Measurements from ENCODE around the gene LYG2.
"Not testable (repeated sequence)": the region's sequence is repeated elsewhere in the genome, so short reads cannot be mapped to it uniquely, and the experiment has no call there.

LYG2 gene, protein sequence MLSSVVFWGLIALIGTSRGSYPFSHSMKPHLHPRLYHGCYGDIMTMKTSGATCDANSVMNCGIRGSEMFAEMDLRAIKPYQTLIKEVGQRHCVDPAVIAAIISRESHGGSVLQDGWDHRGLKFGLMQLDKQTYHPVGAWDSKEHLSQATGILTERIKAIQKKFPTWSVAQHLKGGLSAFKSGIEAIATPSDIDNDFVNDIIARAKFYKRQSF

GRCh38 chr2:99255491-99256318 is at the start of gene LYG2:
Gene LYG2 (minus strand): TSS chr2:99255666. CDS start chr2:99254260, 1,406 bp downstream.
- no peak for DNase-seq

GRCh38 chr2:99301097-99301496 is 45.6 kb upstream of the LYG2 start, which contains the start of gene LYG1:
Gene LYG1 (minus strand): TSS chr2:99301197. CDS start chr2:99295670, 5,527 bp downstream.
- not testable (repeated sequence) for DNase-seq

GRCh38 chr2:99299580-99299979 is 44.1 kb upstream of the LYG2 start:
- no peak for DNase-seq

- DNase-seq: no peak
These were observed 42.5 kb upstream of the LYG2 start for GRCh38 chr2:99297994-99298393.

GRCh38 chr2:99285526-99285925 is 30.1 kb upstream of the LYG2 start:
- no peak for DNase-seq

DNA sequence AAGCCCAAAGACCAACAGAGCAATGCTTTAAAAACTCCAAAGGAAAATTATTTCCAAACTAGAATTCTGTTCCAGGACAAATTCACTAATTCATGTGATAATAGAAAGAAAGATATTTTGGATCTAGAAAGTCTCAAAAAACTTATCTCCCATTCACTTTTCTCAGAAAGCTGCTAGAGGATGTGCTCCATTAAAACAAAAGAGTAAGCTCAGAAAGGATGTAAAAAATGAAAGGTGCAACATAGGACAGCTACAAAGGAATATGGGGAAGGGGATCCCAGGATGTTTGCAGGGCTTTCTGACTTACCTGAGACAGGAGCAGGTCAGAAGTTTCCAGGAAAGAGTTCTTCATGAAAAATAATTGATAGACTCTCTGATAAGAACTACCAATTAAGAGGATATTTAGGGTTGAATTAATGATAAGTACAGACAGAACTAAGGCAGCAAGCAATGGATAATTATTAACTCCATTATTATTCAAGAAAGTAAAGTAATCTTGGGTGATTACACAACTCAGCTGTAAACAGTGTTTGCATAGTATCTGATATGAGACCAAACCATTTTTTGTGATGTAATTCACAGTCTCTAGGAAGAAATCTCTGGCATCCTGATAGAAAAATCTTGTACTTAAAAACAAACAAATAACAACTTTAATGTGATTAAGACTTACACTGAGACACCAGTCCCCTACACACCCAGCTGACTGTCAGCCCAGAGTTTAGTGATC is 24.7 kb upstream of the LYG2 start:
- DNase-seq: no peak

DNA sequence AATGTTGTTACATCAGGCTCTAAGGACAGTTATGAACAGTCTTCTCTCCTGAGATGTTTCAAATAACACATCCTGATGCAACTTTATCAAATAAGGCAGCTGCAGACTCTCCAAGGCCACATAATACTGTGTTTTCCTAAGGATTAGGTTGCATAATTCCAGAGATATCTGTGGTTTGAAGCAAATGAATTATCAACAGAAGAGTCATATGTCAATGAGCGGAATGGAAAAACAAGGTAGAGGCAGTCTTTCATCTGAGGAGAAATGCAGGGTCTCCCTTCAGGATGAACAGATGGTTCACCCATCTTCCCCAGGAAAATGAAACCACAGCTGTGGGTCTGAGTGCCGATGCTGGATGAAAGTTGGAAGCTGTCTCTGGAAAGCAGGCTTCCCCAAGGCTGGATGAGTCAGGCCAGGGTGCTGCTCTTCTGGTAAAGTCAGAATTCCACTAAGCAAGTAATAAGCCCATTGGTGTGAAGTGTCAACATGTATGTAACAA is 23.4 kb upstream of the LYG2 start:
- DNase-seq: no peak

- not testable (repeated sequence) for DNase-seq
These were observed 22.8 kb upstream of the LYG2 start for GRCh38 chr2:99278195-99278765.

GRCh38 chr2:99275882-99276281 is 20.4 kb upstream of the LYG2 start:
- no peak for DNase-seq

DNA sequence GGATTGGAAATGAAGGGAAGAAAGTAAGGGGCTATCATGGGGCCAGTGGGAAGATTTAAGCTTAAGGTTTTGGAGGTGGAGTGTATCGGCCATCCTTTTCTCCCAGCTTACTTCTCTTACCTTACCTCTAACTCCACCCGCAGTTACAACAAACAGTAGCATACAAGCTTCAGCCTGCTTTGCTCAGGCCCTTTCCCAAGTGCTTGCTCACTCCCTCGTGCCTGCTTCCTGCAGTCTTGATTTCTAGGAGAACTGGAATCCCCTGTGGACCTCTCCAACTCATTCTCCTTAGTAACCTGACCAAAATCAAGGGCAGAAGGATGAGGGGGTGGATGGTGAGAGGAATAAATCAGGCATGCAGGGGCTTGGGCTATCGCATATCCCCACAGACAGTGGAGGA is 5.8 kb upstream of the LYG2 start:
- no peak for DNase-seq

DNA sequence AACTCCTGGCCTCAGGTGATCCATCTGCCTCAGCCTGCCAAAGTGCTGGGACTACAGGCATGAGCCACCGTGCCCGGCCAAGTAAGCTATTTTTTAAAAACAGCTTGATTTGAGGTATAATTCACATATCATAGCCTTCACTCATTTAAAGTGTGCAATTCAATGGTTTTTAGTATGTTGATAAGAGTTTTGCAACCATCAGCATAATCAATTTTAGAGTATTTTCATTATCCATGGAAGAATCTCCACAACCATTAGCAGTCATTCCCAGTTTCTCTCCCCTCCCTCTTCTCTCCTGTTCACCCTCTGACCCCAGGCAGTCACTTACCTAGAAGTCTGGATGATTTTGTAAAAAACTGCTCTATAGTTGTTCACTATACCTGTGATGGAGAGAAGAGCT is 4.7 kb upstream of the LYG2 start:
- no peak for DNase-seq

GRCh38 chr2:99259465-99259864 is 4.0 kb upstream of the LYG2 start:
- no peak for DNase-seq

- DNase-seq: no peak
These were observed 1.2 kb upstream of the LYG2 start for GRCh38 chr2:99256677-99257076.

DNA sequence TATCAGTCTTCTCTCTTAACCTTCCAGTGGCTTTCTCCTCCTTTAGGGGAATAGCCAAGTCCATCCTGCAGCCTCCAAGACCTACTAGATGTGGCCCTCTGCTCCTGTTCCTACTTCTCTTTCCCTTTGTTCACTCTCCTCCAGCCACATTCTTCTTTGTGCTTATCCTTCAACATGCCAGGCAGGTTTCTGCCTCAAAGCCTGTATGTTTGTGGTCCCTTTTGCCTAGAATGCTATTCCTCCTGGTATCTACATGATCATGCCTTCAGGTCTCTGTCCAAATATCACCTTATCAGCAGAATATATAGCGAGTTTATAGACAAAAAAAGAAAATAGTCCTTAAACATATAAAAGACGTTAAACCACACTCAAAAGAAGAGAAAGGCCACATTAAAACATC is 5.5 kb downstream of the LYG2 start:
- DNase-seq: no peak

DNA sequence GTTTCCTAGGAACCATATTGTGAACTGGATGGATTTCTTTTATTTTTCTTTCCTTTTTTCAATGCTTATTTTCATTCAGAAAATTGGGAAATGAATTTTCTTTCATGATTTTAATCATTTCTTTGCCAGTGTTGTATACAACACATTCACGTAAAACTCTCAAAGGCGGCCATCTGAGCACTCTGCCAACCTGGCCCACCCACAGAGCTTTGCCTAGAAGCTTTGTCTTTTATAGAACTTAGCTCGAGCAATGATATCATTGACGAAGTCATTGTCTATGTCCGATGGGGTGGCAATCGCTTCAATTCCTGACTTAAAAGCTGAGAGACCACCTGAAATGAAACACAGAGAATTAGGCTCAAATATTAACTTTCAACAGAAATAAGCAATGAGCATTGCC is 13.3 kb downstream of the LYG2 start:
- no peak for DNase-seq

DNA sequence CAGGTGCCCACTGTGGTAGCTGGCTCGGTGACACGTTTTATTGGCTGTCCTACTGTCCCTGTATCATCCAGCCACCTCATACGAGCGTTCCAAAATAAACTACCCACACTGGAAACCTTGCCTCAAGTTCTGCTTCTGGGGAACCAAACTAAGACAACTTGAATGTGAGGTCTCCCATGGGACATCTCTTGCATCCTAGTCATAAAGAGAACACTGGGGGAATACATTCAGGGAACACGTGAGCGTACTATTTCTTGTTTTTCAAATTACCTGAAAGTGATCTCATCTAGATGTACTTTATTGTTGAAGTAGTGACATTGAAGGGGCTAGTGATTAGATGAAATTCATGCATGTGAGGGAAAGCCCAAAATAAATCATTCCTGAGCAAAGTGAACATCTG is 15.0 kb downstream of the LYG2 start:
- no peak for DNase-seq

GRCh38 chr2:99238599-99238998 is 16.9 kb downstream of the LYG2 start:
- DNase-seq: no peak

DNA sequence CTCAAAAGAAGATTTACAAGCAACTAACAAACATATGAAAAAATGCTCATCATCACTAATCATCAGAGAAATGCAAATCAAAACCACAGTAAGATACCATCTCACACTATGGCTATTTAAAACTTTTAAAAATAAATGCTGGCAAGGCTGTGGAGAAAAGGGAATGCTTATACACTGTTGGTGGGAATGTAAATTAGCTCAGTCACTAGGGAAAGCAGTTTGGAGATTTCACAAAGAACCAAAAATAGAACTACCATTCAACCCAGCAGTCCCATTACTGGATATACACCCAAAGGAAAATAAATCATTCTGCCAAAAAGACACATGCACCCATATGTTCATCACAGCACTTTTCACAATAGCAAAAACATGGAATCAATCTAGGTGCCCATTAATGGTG is 22.3 kb downstream of the LYG2 start:
- DNase-seq: not testable (repeated sequence)

DNA sequence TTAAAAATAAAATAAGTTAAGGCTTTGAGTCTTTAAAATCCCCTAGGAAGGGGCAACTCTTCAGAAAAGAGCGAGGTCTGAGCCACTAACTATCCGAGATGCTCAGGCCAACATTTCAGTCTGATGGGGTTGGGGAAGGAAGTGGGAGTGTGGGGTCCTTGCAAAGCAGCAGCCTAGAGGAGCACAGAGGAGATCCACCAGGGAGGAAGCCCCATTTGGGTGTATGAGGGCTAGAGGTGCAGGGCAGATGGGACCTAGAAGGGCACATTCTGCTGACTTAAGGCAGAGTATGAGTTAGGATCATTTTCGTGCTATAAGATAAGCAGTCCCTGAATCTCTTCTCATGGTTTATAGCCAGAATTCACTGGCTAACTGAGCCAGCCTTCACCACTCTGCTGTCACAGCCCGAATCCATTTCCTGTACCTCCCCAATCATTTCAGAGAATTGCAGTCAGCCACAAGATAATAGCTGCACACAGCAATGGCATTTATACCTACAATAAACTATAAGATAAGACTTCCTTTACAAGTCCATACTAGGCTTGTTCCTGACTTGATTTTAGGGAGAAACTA is 37.5 kb downstream of the LYG2 start:
- no peak for DNase-seq

- DNase-seq: no peak
These were observed 39.4 kb downstream of the LYG2 start for GRCh38 chr2:99216096-99216495.

DNA sequence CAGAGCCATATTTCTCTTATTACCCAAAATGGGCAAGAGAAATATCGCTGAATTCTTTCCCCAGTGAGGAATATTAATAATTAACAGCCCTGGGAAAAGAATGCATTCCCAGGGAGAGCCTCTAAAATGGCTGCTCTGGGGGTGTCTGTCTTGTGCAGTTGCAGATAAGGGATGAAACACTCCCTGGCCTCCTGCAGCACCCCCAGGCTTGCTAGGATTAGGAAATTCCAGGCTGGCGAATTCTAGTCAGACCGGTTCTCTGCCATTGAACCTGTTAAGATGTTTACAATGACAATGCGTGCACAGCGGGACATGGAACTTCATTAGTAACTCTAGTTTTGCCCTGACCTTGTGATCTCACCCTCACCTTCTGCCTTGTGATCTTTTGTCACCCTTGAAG is 50.0 kb downstream of the LYG2 start:
- no peak for DNase-seq

DNA sequence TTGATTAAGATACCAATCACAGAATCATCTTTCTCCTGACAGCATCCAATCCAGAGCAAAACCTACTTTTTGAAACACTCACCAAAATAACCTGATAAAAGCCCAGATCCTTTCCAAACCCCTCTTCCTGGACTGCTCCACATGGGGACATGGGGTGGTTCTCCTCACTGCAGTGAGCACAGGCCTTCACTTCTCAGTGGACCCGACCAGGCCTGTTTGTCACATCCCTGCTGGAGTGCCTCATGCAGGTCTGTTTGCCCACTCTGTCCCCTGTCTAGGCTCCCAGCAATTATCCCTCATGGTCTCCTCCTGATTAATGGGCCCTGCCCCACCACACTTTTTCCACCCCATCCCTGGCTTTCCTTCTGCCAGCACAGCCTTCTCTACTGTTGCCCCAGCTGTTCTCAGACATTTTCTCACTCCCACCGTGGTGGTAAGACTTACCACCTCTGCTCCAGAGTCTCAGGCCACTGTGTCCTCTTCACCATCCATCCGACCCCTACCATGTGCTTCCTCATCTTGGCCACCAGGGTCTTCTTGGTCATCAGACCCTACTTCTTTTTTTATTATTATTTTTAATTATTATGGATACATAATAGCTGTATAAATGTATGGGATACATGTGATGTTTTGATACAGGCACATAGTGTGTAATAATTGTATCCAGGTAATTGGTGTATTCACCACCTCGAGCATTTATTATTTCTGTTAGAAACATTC is 53.3 kb downstream of the LYG2 start:
- DNase-seq: no peak

Data from activated CD8-positive, alpha-beta memory T cell treated with anti-CD3 and anti-CD28 coated beads, Interleukin-2, amount 50 U/mL, for 4 hours (primary cell).